AG04450 (cell line): ENCODE measurements around the gene TNKS1BP1. TPM values are rescaled to one million over a fixed set of nuclear protein-coding genes. Genes with fewer than 3 reads are reported as not detected.
"Not testable (repeated sequence)": the region's sequence is repeated elsewhere in the genome, so short reads cannot be mapped to it uniquely, and the experiment has no call there.

ENCODE experiments used
- CTCF ChIA-PET: fragments of 300-600, 350-600 bp; formaldehyde crosslinking; extraction: SDS; loops from one replicate; lab custom pipeline; 2022; ENCODE audit warnings: antibody characterized with exemption, inconsistent platforms; lab: Charles Lee
- POLR2A ChIA-PET: fragments of 350-600 bp; formaldehyde crosslinking; extraction: SDS; loops from one replicate; lab custom pipeline; 2021; ENCODE audit warnings: antibody characterized with exemption, inconsistent platforms; lab: Yijun Ruan, JAX
- DNase-seq: peaks from one replicate; pipeline ENCODE4 v3.0.0-alpha.2; 2011; ENCODE audit warnings: low read depth, low spot score
- H3K27ac ChIP-seq: one replicate; pipeline ENCODE4 v1.5.1; 2012; ENCODE audit warnings: low read depth, low read length, control low read depth
- H3K27me3 ChIP-seq: one replicate; pipeline ENCODE4 v1.6.0; 2012; ENCODE audit warnings: low read length; ENCODE audit not compliant: control insufficient read depth, insufficient read depth
- H3K4me3 ChIP-seq: 2 replicates; pipeline ENCODE4 v1.5.1; 2011; ENCODE audit warnings: mild to moderate bottlenecking, low read depth, low read length, control low read depth
- H3K9me3 ChIP-seq: 2 replicates; pipeline ENCODE4 v1.5.1; 2012; ENCODE audit warnings: low read length; ENCODE audit not compliant: control insufficient read depth, insufficient read depth
- polyA plus RNA-seq: library from polyadenylated mRNA; depleted of rRNA; stranded (reverse); fragments of >200 nt; gene quantifications from 2 replicates; pipeline ENCODE4 v1.2.3, GENCODE V29; 2011
- TF ChIP-seq, protein P1 (sequence below): IDR thresholded peaks from 2 replicates; pipeline ENCODE4 v1.5.1; 2011; ENCODE audit warnings: low read depth, low read length, control low read depth, inconsistent platforms

Gene TNKS1BP1
- polyA plus RNA-seq, 1 experiment = 59.4 TPM

DNA sequence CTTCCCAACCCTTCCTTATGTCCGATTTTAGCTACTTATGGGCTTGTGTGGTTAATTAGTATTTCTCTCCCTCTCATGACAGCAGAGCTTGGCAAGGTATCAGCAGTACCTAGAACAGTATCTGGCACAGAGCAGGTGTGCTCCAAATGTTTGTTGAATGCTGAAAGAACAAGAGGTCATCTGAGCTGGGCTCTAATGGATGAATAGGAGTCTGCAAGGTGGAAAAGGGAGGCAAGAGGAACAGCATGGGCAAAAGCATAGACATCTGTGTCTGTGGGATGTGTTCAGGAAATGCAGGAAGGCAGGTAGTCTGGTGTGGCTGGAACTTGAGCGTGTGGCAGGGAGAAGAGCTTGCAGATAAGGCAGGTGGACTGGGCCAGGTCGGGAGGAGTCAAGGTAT, 37.2 kb upstream of the TNKS1BP1 start:
- Histone ChIP-seq H3K27ac (no peak overlapping the region), H3K27me3 (peaks cover 46% of the 10 kb centered on the region), H3K4me3 (no peak overlapping the region), H3K9me3 (no peaks in the 10 kb centered on the region)
- TF ChIP-seq, protein P1, sequence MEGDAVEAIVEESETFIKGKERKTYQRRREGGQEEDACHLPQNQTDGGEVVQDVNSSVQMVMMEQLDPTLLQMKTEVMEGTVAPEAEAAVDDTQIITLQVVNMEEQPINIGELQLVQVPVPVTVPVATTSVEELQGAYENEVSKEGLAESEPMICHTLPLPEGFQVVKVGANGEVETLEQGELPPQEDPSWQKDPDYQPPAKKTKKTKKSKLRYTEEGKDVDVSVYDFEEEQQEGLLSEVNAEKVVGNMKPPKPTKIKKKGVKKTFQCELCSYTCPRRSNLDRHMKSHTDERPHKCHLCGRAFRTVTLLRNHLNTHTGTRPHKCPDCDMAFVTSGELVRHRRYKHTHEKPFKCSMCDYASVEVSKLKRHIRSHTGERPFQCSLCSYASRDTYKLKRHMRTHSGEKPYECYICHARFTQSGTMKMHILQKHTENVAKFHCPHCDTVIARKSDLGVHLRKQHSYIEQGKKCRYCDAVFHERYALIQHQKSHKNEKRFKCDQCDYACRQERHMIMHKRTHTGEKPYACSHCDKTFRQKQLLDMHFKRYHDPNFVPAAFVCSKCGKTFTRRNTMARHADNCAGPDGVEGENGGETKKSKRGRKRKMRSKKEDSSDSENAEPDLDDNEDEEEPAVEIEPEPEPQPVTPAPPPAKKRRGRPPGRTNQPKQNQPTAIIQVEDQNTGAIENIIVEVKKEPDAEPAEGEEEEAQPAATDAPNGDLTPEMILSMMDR = no peak
- ChIA-PET CTCF (interaction anchor here (2.5 kb wide), 1 partner anchor 16 kb away, joined by 8 read pairs; no protein-coding TSS in a partner anchor), POLR2A (interaction anchor here (0.6 to 1.0 kb wide), 2 partner anchors 51 to 427 kb away, joined by 3 read pairs; no protein-coding TSS in a partner anchor)
- DNase-seq = no peak

GRCh38 chr11:57361420-57361819, 36.7 kb upstream of the TNKS1BP1 start:
- not testable (repeated sequence) for DNase-seq, H3K9me3 ChIP-seq, H3K4me3 ChIP-seq, H3K27ac ChIP-seq
- POLR2A ChIA-PET = interaction anchor here (1.0 kb wide), 1 partner anchor 50 kb away, joined by 3 read pairs; no protein-coding TSS in a partner anchor
- CTCF ChIA-PET = interaction anchor here (0.9 to 2.5 kb wide), 2 partner anchors 16 to 97 kb away, joined by 3 to 8 read pairs; no protein-coding TSS in a partner anchor
- H3K27me3 ChIP-seq = peaks cover 46% of the 10 kb centered on the region

- H3K4me3 ChIP-seq = no peak overlapping the region
- ChIA-PET CTCF (interaction anchor here (0.9 to 2.5 kb wide), 2 partner anchors 15 to 98 kb away, joined by 3 to 8 read pairs; no protein-coding TSS in a partner anchor), POLR2A (interaction anchor here (0.6 kb wide), 2 partner anchors 10 to 279 kb away, joined by 3 to 5 read pairs; no protein-coding TSS in a partner anchor)
- H3K27ac ChIP-seq = no peak overlapping the region
- no peak for DNase-seq
- H3K27me3 ChIP-seq = peaks cover 47% of the 10 kb centered on the region
- no peaks in the 10 kb centered on the region for H3K9me3 ChIP-seq
- TF ChIP-seq, protein P1 = no peak
Observed at GRCh38 chr11:57360991-57361390, 36.2 kb upstream of the TNKS1BP1 start.

DNA sequence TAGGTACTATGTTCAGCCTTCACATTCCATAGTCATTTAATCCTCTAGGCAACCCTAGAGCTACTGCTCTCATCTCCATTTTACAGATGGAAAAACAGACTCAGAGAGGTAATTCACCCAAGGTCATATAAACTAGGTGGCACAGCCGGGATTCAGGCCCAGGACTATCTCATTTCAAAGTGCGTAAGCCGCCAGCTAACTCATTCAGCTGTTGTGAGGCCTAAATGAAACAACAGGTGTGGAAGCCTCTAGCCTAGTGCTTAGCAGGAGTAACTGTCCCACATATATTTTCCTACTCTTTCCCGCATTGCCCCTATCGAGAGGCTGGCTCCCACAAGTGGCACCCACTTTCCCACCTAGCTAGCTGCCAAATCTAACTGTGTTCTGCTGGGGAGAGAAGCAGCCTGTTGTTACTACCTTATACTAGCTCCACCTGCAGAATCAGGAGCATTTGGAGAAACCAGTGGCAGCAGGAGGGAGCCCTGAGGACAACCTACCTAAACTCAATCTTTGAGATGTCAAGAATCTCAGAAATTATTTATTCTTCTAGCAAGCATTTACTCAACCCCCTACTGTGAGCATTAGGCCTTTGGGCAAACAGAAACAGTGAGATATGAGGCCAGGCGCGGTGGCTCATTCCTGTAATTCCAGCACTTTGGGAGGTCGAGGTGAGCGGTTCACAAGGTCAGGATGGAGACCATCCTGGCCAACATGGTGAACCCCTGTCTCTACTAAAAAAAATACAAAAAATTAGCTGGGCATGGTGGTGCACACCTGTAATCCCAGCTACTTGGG, 35.3 kb upstream of the TNKS1BP1 start:
- H3K27me3 ChIP-seq = peaks cover 43% of the 10 kb centered on the region
- H3K9me3 ChIP-seq = no peaks in the 10 kb centered on the region
- DNase-seq = no peak
- TF ChIP-seq, protein P1 = no peak
- no peak overlapping the region for H3K27ac ChIP-seq
- CTCF ChIA-PET = interaction anchor here (0.6 to 2.5 kb wide), 2 partner anchors 14 to 97 kb away, joined by 3 to 8 read pairs; no protein-coding TSS in a partner anchor
- H3K4me3 ChIP-seq = no peak overlapping the region
- POLR2A ChIA-PET = interaction anchor here (0.6 kb wide), 1 partner anchor 9 kb away, joined by 5 read pairs; no protein-coding TSS in a partner anchor

DNA sequence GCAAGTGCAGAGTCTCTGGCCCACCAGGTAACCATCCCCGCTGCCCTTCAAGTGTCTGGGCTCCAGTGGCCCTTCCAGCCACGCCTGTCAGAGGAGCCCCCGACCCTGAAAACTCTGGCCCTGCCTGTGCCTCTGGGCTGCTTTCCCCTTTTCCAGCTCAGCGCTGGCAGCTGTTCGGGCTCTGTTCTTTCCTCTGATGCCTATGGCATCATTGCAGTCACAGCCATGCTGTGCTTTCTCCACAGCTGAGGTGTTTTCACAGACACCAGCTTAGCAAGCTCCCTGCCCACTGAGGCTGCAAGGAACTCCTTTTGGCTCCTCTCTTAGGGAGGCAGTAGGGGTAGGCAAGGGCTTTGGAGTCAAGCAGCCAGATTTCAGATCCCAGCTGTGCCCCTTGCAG, 34.6 kb upstream of the TNKS1BP1 start:
- TF ChIP-seq, protein P1 = no peak
- H3K4me3 ChIP-seq = no peak overlapping the region
- CTCF ChIA-PET = interaction anchor here (0.6 to 3.4 kb wide), 2 partner anchors 14 to 98 kb away, joined by 3 to 12 read pairs; no protein-coding TSS in a partner anchor
- peaks cover 39% of the 10 kb centered on the region for H3K27me3 ChIP-seq
- no peaks in the 10 kb centered on the region for H3K9me3 ChIP-seq
- POLR2A ChIA-PET = no interaction called here
- no peak overlapping the region for H3K27ac ChIP-seq
- DNase-seq = no peak
